GM23338 (cell line): ENCODE results near the gene CTNNBIP1.

Experiments
- CREB1 ChIP-seq: fragments of 250-450 bp; sonication (Bioruptor Pico); IDR thresholded peaks from 2 replicates; pipeline ENCODE4 v1.5.0; 2020; ENCODE audit warnings: low read depth, mild to moderate bottlenecking, moderate library complexity
- CTCF ChIP-seq, 2 experiments: fragments of 200-600 bp in 1 of 2; sonication (generic) in 1 of 2; conservative IDR thresholded peaks; 2 replicates each; pipeline versions ENCODE4 v1.5.1 to v1.6.1; 2016 to 2017; ENCODE audit warnings: antibody characterized with exemption in 2 of 2, low read depth in 2 of 2, mild to moderate bottlenecking in 2 of 2, moderate library complexity in 1 of 2
- EZH2 ChIP-seq: fragments of 200-600 bp; sonication (generic); IDR thresholded peaks from one replicate; pipeline ENCODE4 v1.8.0; 2017; ENCODE audit warnings: antibody characterized with exemption, mild to moderate bottlenecking, low read depth; ENCODE audit not compliant: unreplicated experiment
- EZH2phosphoT487 ChIP-seq: fragments of 200-600 bp; sonication (generic); IDR thresholded peaks from one replicate; pipeline ENCODE4 v1.8.1; 2018; ENCODE audit warnings: antibody characterized with exemption; ENCODE audit not compliant: unreplicated experiment
- POLR2AphosphoS5 ChIP-seq: IDR thresholded peaks from 2 replicates; pipeline ENCODE4 v1.6.1; 2016; ENCODE audit warnings: antibody characterized with exemption, low read depth
- ZNF331 ChIP-seq: fragments of 250-450 bp; sonication (Bioruptor Pico); IDR thresholded peaks from 2 replicates; pipeline ENCODE4 v1.5.0; 2020; ENCODE audit warnings: low read depth, mild to moderate bottlenecking, moderate library complexity
- TF ChIP-seq, protein P1 (sequence below): IDR thresholded peaks from one replicate; pipeline ENCODE4 v1.6.1; 2018; ENCODE audit warnings: antibody characterized with exemption; ENCODE audit not compliant: unreplicated experiment
- TF ChIP-seq, protein P2 (sequence below): IDR thresholded peaks from 2 replicates; pipeline ENCODE4 v1.6.1; 2016; ENCODE audit warnings: antibody characterized with exemption

DNA sequence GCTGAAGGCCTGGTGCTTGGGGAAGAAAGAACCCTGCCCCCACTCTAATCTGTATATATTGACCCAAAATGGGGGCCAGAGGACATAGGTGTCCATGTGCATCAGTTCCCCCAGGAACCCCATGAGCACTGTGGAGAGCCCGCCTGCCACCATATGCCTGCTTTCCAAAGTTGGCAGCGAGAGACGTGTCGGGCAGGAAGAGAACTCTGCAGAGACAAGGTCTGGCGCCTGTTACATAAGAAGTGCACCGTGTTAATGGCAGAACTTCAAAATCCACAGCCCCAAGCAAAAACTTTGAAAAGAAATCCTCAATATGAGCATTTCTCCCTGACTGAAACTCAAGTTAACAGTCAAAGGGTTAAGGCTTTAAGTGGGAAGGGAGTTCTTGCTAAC lies 8.0 kb downstream of the CTNNBIP1 start:
- TF ChIP-seq CTCF (conservative IDR thresholded peaks at IDR 0.05; ENCODE audit: low read depth in 2 of 2) (no peak), CREB1 (CRISPR knock-in tag) (no peak), EZH2 (no peak), ZNF331 (no peak), POLR2AphosphoS5 (no peak), EZH2phosphoT487 (no peak)
- TF ChIP-seq, protein P1, sequence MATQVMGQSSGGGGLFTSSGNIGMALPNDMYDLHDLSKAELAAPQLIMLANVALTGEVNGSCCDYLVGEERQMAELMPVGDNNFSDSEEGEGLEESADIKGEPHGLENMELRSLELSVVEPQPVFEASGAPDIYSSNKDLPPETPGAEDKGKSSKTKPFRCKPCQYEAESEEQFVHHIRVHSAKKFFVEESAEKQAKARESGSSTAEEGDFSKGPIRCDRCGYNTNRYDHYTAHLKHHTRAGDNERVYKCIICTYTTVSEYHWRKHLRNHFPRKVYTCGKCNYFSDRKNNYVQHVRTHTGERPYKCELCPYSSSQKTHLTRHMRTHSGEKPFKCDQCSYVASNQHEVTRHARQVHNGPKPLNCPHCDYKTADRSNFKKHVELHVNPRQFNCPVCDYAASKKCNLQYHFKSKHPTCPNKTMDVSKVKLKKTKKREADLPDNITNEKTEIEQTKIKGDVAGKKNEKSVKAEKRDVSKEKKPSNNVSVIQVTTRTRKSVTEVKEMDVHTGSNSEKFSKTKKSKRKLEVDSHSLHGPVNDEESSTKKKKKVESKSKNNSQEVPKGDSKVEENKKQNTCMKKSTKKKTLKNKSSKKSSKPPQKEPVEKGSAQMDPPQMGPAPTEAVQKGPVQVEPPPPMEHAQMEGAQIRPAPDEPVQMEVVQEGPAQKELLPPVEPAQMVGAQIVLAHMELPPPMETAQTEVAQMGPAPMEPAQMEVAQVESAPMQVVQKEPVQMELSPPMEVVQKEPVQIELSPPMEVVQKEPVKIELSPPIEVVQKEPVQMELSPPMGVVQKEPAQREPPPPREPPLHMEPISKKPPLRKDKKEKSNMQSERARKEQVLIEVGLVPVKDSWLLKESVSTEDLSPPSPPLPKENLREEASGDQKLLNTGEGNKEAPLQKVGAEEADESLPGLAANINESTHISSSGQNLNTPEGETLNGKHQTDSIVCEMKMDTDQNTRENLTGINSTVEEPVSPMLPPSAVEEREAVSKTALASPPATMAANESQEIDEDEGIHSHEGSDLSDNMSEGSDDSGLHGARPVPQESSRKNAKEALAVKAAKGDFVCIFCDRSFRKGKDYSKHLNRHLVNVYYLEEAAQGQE, result no peak
- TF ChIP-seq, protein P2, sequence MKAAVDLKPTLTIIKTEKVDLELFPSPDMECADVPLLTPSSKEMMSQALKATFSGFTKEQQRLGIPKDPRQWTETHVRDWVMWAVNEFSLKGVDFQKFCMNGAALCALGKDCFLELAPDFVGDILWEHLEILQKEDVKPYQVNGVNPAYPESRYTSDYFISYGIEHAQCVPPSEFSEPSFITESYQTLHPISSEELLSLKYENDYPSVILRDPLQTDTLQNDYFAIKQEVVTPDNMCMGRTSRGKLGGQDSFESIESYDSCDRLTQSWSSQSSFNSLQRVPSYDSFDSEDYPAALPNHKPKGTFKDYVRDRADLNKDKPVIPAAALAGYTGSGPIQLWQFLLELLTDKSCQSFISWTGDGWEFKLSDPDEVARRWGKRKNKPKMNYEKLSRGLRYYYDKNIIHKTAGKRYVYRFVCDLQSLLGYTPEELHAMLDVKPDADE, result no peak
